Stimulated activated naive CD8-positive, alpha-beta T cell treated with anti-CD3 and anti-CD28 coated beads, Interleukin-15, Interleukin-2, amounts not matched to agents 100 U/mL and 50 U/mL, for 24 hours (primary cell): Measurements from ENCODE around the gene COA7.

Experiments used
- ATAC-seq: fragments of 150-1000 bp; cut with Tn5 transposase; one replicate; pipeline ENCODE4 v1.10.0; 2021
- DNase-seq: peaks from one replicate; pipeline ENCODE4 v3.0.0; 2021

COA7 gene

GRCh38 chr1:52635321-52636089, 62.6 kb downstream of the COA7 start:
- ATAC-seq, result no peak
- no peak for DNase-seq
